GM23338 (cell line): ENCODE data around the gene C1R. TPM values are rescaled to one million over a fixed set of nuclear protein-coding genes. Genes with fewer than 3 reads are reported as not detected.

Experiments
- ATAC-seq: fragments of 200-7000 bp; cut with Tn5 transposase; 3 replicates; pipeline ENCODE4 v1.9.1; 2020
- DNase-seq: peaks from one replicate; pipeline ENCODE4 v3.0.0-alpha.2; 2015; ENCODE audit warnings: low spot score
- H2AFZ ChIP-seq: fragments of 200-600 bp; sonication (generic); 2 replicates; pipeline ENCODE4 v1.8.0; 2016; ENCODE audit warnings: antibody characterized with exemption, mild to moderate bottlenecking, moderate library complexity
- H3F3A ChIP-seq: fragments of 200-600 bp; sonication (generic); replicated peaks from 2 replicates; pipeline ENCODE4 v1.8.0; 2017; ENCODE audit warnings: antibody characterized with exemption, mixed run types, low read depth
- H3K27ac ChIP-seq: fragments of 200-600 bp; sonication (generic); 2 replicates; pipeline ENCODE4 v1.6.1; 2016; ENCODE audit warnings: low read depth
- H3K27me3 ChIP-seq: fragments of 200-600 bp; sonication (generic); 2 replicates; pipeline ENCODE4 v1.8.0; 2016; ENCODE audit warnings: mild to moderate bottlenecking, mixed run types, moderate library complexity; ENCODE audit not compliant: insufficient read depth
- H3K36me3 ChIP-seq: fragments of 200-600 bp; sonication (generic); 2 replicates; pipeline ENCODE4 v1.8.0; 2016; ENCODE audit warnings: mild to moderate bottlenecking; ENCODE audit not compliant: insufficient read depth
- H3K4me1 ChIP-seq: fragments of 200-600 bp; sonication (generic); 2 replicates; pipeline ENCODE4 v1.8.0; 2016; ENCODE audit warnings: mild to moderate bottlenecking, moderate library complexity; ENCODE audit not compliant: insufficient read depth
- H3K4me2 ChIP-seq: fragments of 200-600 bp; sonication (generic); 2 replicates; pipeline ENCODE4 v1.7.1; 2017; ENCODE audit warnings: mixed run types
- H3K4me3 ChIP-seq: fragments of 200-600 bp; sonication (generic); 2 replicates; pipeline ENCODE4 v1.6.1; 2016; ENCODE audit warnings: mixed run types
- H3K79me2 ChIP-seq: fragments of 200-600 bp; sonication (generic); replicated peaks from 2 replicates; pipeline ENCODE4 v1.8.0; 2017; ENCODE audit warnings: mild to moderate bottlenecking; ENCODE audit not compliant: insufficient read depth
- H3K9me2 ChIP-seq: fragments of 200-600 bp; sonication (generic); 2 replicates; pipeline ENCODE4 v1.8.0; 2017; ENCODE audit not compliant: insufficient read depth
- H4K20me1 ChIP-seq: fragments of 200-600 bp; sonication (generic); replicated peaks from 2 replicates; pipeline ENCODE4 v1.8.0; 2017; ENCODE audit warnings: mild to moderate bottlenecking; ENCODE audit not compliant: insufficient read depth
- H3K27ac Mint-ChIP-seq: 2 replicates; pipeline ENCODE4 v1.8.0; 2020; ENCODE audit warnings: inconsistent platforms, mild to moderate bottlenecking, moderate library complexity, mixed read lengths
- H3K27me3 Mint-ChIP-seq: 3 replicates; pipeline ENCODE4 v1.8.0; 2022; ENCODE audit warnings: low read depth, mild to moderate bottlenecking, moderate library complexity, mixed read lengths, inconsistent platforms; ENCODE audit not compliant: insufficient read depth, poor library complexity
- H3K36me3 Mint-ChIP-seq: 3 replicates; pipeline ENCODE4 v1.8.0; 2021; ENCODE audit warnings: low read depth, mild to moderate bottlenecking, inconsistent platforms, moderate library complexity, mixed read lengths
- H3K4me1 Mint-ChIP-seq: 3 replicates; pipeline ENCODE4 v1.8.0; 2020; ENCODE audit warnings: mild to moderate bottlenecking, inconsistent platforms, mixed read lengths
- H3K4me3 Mint-ChIP-seq: 3 replicates; pipeline ENCODE4 v1.8.0; 2021; ENCODE audit warnings: moderate library complexity, mild to moderate bottlenecking, inconsistent platforms, mixed read lengths
- H3K9me3 Mint-ChIP-seq: 3 replicates; pipeline ENCODE4 v1.8.0; 2020; ENCODE audit warnings: moderate library complexity, mild to moderate bottlenecking, inconsistent platforms, mixed read lengths
- EZH2 ChIP-seq: fragments of 200-600 bp; sonication (generic); IDR thresholded peaks from one replicate; pipeline ENCODE4 v1.8.0; 2017; ENCODE audit warnings: antibody characterized with exemption, mild to moderate bottlenecking, low read depth; ENCODE audit not compliant: unreplicated experiment
- EZH2phosphoT487 ChIP-seq: fragments of 200-600 bp; sonication (generic); IDR thresholded peaks from one replicate; pipeline ENCODE4 v1.8.1; 2018; ENCODE audit warnings: antibody characterized with exemption; ENCODE audit not compliant: unreplicated experiment
- JUNB ChIP-seq: IDR thresholded peaks from one replicate; pipeline ENCODE4 v1.6.1; 2016; ENCODE audit warnings: antibody characterized with exemption; ENCODE audit not compliant: unreplicated experiment
- NANOG ChIP-seq: IDR thresholded peaks from 2 replicates; pipeline ENCODE4 v1.6.1; 2016; ENCODE audit warnings: antibody characterized with exemption, borderline replicate concordance
- POLR2AphosphoS5 ChIP-seq: IDR thresholded peaks from 2 replicates; pipeline ENCODE4 v1.6.1; 2016; ENCODE audit warnings: antibody characterized with exemption, low read depth
- STAT1 ChIP-seq: IDR thresholded peaks from one replicate; pipeline ENCODE4 v1.6.1; 2016; ENCODE audit warnings: antibody characterized with exemption; ENCODE audit not compliant: unreplicated experiment
- ZNF114 ChIP-seq: fragments of 250-450 bp; sonication (Bioruptor Pico); IDR thresholded peaks from 2 replicates; pipeline ENCODE4 v1.5.0; 2020; ENCODE audit warnings: mild to moderate bottlenecking, moderate library complexity
- ZNF331 ChIP-seq: fragments of 250-450 bp; sonication (Bioruptor Pico); IDR thresholded peaks from 2 replicates; pipeline ENCODE4 v1.5.0; 2020; ENCODE audit warnings: low read depth, mild to moderate bottlenecking, moderate library complexity
- polyA plus RNA-seq: library from polyadenylated mRNA; unstranded; fragments of >200 nt; fragmentation: Nextera tagmentation; extraction: Ambion mirVana; gene quantifications from 2 replicates; pipeline ENCODE4 v1.2.1, GENCODE V29; 2016
- total RNA-seq: library from RNA; depleted of rRNA; stranded (reverse); fragments of >200 nt; shearing (Covaris generic); gene quantifications from 2 replicates; pipeline ENCODE4 v1.2.3, GENCODE V29; 2014
- TF ChIP-seq, protein P1 (sequence below): IDR thresholded peaks from 2 replicates; pipeline ENCODE4 v1.6.1; 2016; ENCODE audit warnings: antibody characterized with exemption
- TF ChIP-seq, protein P2 (sequence below): fragments of 250-450 bp; sonication (Bioruptor Pico); IDR thresholded peaks from 2 replicates; pipeline ENCODE4 v1.5.0; 2020; ENCODE audit warnings: mild to moderate bottlenecking, moderate library complexity
- TF ChIP-seq, protein P3 (sequence below), 2 experiments: fragments of 200-600 bp in 1 of 2; sonication (generic) in 1 of 2; conservative IDR thresholded peaks; 2 replicates each; pipeline versions ENCODE4 v1.5.1 to v1.6.1; 2016 to 2017; ENCODE audit warnings: antibody characterized with exemption in 2 of 2, low read depth in 2 of 2, mild to moderate bottlenecking in 2 of 2, moderate library complexity in 1 of 2

C1R gene
- total and polyA plus RNA-seq, 2 experiments from 2014 or later = 6.4 to 8.8 TPM

DNA sequence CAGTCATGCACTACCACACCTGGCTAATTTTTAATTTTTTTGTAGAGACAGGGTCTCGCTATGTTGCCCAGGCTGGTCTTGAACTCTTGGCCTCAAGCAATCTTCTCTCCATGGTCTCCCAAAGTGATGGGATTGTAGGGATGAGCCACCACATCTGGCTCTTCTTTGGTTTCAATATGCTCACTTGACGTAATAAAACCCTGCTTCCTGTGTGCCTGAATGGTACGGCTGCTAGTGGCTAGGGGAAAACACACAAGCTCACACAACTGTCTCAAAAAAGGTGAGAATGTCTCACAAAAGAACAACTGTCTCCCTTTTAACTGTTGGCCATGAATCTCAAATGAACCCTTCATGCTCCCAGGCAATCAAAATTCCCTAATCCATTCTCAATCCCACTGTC is 16.7 kb downstream of the C1R start:
- Mint-ChIP-seq H3K27ac (no peak overlapping the region), H3K36me3 (no peaks in the 10 kb centered on the region), H3K27me3 (no peaks in the 10 kb centered on the region), H3K4me1 (no peaks in the 10 kb centered on the region), H3K4me3 (no peak overlapping the region), H3K9me3 (no peaks in the 10 kb centered on the region)
- Histone ChIP-seq H3F3A (no peaks in the 10 kb centered on the region), H2AFZ (no peak overlapping the region; the same call in 1 of the 2 replicates), H3K27ac (no peak overlapping the region), H4K20me1 (no peaks in the 10 kb centered on the region), H3K4me1 (no peaks in the 10 kb centered on the region), H3K4me3 (no peak overlapping the region), H3K36me3 (no peaks in the 10 kb centered on the region), H3K79me2 (no peaks in the 10 kb centered on the region), H3K9me2 (no peaks in the 10 kb centered on the region; the same call in 1 of the 2 replicates), H3K27me3 (no peaks in the 10 kb centered on the region), H3K4me2 (no peak overlapping the region)
- no peak for ATAC-seq
- TF ChIP-seq, protein P1, sequence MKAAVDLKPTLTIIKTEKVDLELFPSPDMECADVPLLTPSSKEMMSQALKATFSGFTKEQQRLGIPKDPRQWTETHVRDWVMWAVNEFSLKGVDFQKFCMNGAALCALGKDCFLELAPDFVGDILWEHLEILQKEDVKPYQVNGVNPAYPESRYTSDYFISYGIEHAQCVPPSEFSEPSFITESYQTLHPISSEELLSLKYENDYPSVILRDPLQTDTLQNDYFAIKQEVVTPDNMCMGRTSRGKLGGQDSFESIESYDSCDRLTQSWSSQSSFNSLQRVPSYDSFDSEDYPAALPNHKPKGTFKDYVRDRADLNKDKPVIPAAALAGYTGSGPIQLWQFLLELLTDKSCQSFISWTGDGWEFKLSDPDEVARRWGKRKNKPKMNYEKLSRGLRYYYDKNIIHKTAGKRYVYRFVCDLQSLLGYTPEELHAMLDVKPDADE = no peak
- no peak for TF ChIP-seq JUNB
- TF ChIP-seq STAT1 = no peak
- TF ChIP-seq ZNF114 = no peak
- no peak for TF ChIP-seq EZH2
- TF ChIP-seq, protein P2, sequence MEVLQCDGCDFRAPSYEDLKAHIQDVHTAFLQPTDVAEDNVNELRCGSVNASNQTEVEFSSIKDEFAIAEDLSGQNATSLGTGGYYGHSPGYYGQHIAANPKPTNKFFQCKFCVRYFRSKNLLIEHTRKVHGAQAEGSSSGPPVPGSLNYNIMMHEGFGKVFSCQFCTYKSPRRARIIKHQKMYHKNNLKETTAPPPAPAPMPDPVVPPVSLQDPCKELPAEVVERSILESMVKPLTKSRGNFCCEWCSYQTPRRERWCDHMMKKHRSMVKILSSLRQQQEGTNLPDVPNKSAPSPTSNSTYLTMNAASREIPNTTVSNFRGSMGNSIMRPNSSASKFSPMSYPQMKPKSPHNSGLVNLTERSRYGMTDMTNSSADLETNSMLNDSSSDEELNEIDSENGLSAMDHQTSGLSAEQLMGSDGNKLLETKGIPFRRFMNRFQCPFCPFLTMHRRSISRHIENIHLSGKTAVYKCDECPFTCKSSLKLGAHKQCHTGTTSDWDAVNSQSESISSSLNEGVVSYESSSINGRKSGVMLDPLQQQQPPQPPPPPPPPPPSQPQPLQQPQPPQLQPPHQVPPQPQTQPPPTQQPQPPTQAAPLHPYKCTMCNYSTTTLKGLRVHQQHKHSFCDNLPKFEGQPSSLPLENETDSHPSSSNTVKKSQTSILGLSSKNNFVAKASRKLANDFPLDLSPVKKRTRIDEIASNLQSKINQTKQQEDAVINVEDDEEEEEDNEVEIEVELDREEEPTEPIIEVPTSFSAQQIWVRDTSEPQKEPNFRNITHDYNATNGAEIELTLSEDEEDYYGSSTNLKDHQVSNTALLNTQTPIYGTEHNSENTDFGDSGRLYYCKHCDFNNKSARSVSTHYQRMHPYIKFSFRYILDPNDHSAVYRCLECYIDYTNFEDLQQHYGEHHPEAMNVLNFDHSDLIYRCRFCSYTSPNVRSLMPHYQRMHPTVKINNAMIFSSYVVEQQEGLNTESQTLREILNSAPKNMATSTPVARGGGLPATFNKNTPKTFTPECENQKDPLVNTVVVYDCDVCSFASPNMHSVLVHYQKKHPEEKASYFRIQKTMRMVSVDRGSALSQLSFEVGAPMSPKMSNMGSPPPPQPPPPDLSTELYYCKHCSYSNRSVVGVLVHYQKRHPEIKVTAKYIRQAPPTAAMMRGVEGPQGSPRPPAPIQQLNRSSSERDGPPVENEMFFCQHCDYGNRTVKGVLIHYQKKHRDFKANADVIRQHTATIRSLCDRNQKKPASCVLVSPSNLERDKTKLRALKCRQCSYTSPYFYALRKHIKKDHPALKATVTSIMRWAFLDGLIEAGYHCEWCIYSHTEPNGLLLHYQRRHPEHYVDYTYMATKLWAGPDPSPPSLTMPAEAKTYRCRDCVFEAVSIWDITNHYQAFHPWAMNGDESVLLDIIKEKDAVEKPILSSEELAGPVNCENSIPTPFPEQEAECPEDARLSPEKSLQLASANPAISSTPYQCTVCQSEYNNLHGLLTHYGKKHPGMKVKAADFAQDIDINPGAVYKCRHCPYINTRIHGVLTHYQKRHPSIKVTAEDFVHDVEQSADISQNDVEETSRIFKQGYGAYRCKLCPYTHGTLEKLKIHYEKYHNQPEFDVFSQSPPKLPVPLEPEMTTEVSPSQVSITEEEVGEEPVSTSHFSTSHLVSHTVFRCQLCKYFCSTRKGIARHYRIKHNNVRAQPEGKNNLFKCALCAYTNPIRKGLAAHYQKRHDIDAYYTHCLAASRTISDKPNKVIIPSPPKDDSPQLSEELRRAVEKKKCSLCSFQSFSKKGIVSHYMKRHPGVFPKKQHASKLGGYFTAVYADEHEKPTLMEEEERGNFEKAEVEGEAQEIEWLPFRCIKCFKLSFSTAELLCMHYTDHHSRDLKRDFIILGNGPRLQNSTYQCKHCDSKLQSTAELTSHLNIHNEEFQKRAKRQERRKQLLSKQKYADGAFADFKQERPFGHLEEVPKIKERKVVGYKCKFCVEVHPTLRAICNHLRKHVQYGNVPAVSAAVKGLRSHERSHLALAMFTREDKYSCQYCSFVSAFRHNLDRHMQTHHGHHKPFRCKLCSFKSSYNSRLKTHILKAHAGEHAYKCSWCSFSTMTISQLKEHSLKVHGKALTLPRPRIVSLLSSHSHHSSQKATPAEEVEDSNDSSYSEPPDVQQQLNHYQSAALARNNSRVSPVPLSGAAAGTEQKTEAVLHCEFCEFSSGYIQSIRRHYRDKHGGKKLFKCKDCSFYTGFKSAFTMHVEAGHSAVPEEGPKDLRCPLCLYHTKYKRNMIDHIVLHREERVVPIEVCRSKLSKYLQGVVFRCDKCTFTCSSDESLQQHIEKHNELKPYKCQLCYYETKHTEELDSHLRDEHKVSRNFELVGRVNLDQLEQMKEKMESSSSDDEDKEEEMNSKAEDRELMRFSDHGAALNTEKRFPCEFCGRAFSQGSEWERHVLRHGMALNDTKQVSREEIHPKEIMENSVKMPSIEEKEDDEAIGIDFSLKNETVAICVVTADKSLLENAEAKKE = no peak
- no peak for TF ChIP-seq EZH2phosphoT487
- no peak for TF ChIP-seq POLR2AphosphoS5
- TF ChIP-seq NANOG = no peak
- TF ChIP-seq, protein P3, sequence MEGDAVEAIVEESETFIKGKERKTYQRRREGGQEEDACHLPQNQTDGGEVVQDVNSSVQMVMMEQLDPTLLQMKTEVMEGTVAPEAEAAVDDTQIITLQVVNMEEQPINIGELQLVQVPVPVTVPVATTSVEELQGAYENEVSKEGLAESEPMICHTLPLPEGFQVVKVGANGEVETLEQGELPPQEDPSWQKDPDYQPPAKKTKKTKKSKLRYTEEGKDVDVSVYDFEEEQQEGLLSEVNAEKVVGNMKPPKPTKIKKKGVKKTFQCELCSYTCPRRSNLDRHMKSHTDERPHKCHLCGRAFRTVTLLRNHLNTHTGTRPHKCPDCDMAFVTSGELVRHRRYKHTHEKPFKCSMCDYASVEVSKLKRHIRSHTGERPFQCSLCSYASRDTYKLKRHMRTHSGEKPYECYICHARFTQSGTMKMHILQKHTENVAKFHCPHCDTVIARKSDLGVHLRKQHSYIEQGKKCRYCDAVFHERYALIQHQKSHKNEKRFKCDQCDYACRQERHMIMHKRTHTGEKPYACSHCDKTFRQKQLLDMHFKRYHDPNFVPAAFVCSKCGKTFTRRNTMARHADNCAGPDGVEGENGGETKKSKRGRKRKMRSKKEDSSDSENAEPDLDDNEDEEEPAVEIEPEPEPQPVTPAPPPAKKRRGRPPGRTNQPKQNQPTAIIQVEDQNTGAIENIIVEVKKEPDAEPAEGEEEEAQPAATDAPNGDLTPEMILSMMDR (conservative IDR thresholded peaks at IDR 0.05; ENCODE audit: low read depth in 2 of 2) = no peak
- no peak for TF ChIP-seq ZNF331 (CRISPR knock-in tag)
- no peak for DNase-seq
